HPDE6-E6E7 (cell line): ENCODE data around the gene EXOG.

Experiments
- DNase-seq: peaks from one replicate; pipeline ENCODE4 v3.0.0; 2011; ENCODE audit warnings: missing footprints; ENCODE audit errors: extremely low spot score

Gene EXOG

DNA sequence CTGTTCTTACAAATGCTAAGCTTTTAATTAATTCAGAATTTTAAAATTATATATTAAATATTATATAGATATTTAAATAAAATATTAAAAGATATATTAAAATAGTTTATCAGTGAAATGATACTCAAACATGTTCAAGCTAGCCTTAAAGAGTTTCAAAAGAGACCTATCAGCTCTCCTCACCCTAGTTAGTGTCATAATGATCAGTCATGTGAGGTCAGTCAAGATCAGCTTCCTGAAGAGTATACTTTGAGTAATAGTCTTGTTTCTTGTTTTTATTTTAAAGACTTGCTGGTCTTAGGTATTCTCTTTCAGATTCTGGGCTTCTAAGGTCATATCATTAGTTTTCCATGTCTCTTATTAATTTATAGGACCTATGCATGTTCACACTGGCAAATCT lies 14.5 kb downstream of the EXOG start:
- no peak for DNase-seq

DNA sequence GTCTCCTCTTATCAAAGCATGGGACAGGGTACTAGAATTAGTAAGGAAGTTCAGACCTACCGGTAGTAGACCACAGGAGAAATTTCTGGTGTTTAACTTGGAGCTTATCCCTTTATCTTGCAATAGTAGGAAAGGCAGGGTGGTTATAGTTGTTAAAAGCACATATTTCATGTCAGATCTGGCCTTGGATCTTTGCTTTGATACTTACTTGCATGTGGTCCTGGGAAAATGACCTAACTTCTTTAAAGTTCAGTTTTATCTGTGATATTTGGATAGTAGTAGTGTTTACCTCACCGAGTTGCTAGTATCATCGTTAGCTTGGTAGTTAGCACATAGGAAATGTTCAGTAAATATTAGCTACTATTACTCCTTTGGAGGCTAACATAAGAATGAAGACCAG lies 15.4 kb downstream of the EXOG start:
- no peak for DNase-seq

DNA sequence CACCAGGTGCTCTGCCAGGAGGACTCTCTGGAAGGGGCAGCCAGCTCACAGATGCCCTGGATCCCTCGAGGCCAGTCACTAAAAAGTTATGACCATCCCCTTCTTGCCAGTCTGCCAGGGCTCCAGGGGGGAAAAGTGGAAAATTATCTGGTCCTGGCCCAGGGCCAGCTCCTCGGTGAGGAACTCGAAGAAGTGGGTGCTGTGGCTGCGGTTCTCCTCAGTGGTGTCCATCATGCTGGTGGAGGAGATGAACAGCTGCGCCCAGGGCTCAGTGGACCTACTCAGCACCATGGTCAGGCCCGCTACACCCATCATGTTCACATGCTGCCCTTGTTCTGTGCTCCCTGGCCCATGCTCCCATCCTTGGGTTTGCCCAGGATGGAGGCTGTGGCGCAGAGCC lies 19.2 kb downstream of the EXOG start:
- DNase-seq, result no peak

DNA sequence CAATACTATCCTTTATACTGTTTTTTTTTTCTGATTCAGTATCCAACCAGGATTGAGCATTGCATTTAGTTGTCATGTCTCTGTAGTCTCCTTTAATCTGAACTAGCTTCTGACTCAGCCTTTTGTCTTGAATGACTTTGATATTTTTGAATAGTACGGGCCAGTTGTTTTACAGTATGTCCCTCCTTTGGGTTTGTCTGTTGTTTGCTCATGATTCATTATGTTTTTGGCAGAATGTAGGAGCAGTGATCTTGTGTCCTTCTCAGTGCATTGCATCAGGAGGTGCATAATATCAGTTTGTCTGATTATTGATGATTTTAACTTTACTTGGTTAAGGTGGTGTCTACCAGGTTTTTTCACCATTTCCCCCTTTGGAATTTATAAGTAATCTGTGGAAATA lies 20.5 kb downstream of the EXOG start:
- DNase-seq, result no peak

DNA sequence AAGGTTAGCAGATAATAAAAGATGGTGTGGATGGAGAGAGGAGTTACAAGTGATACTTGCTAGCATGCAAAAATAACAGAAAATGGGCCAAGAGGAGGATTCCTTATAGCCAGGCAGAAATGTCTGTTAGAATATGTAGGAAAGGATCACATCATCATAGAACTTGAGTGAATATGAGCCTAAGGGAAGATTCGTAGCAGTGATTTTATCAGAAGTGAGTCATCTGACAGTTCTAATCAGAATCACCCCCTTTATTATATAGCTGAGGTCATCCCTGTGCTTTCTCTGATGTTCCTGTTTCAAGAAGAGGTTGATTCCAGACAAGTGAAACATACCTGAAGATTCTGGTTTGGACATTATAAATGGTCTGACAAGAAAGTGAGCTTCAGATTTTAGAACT lies 22.9 kb downstream of the EXOG start:
- DNase-seq, result no peak

DNA sequence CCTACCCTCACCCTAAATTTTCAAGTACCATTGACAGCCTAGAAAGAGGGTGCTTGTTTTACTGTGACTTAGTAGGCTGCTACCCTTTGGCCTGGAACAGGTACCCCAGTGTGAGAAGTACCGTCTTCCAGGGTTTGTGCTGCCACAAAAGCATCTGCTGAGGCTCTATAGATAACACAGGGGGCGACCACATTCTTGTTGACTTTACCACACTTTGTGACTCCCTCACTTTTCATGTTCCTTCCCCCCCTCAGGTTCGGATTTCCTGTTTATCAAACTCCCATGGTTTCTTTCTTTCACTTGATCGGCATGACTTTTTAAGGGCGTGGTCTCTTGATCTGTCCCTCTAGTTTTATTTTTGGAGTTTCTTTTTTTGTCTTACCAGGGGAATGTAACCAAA lies 23.5 kb downstream of the EXOG start:
- DNase-seq, result no peak

DNA sequence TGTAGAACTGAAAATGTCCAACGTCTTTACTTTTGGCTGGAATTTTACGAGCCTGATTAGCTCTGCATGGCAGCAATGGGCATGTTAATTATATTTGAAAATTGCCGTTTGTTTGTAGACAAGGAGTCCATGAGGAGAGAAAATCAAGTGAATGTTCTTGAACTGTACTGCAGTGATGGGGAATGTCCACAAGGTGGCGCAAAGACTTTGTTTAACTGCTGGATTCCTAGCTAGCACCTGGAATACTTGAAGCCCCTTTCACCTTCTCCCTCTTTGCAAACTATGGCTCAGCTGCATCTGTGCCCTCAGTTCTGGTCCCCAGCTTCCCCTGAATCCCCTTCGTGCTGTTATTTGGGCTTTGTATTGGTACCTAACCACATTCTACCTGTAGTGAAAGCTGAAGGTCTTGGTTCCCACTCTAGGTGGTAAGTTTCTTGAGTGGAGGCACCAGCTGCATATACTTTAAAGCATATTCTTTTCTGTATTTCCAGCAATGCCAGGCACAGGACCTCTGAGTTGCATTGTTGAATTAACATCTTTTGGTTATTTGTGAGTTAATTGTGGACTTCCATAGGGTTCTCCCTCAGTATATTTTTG lies 25.3 kb downstream of the EXOG start:
- DNase-seq, result peak; percentile 9

DNA sequence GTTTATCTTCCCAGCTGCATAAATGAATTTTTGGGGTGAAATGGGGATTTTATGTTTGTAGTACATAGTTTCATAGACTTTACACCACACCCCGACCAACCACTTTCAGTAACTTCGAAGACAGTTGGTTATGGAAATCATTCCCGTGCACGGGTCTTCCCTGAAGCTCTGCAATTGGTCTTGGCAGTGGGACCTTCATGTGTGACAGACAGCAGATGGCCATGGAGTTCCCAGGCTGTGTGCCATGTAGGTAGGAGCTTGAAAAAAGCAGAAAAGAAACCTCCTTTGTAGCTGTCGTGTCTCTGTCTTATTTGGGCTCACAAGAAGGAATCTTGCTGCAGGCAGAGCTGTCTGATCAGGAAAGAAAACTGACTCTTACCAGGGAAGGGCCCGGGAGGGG lies 25.9 kb downstream of the EXOG start:
- DNase-seq, result no peak

DNA sequence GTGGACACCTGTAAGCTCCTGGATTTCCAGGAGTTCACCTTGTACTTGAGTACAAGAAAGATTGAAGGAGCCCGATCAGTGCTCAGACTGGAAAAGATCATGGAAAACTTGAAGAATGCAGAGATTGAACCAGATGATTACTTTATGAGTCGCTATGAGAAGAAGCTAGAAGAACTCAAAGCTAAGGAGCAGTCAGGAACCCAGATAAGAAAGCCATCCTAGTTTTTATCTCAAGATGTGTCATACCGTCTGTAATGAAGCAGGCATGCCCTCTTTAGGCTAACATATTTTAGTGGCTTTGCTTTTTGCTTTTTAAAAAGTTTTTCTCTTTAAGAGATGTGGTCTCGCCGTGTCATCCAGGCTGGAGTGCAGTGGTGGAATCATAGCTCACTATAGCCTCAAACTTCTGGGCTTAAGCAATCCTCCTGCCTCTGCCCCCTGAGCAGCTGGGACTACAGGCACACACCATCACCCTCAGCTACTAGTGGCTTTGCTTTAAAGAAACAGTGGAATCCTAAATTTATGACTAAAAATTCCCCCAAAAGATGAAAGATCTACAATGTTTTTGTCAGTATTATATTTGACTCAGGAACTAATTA lies 28.1 kb downstream of the EXOG start:
- no peak for DNase-seq

DNA sequence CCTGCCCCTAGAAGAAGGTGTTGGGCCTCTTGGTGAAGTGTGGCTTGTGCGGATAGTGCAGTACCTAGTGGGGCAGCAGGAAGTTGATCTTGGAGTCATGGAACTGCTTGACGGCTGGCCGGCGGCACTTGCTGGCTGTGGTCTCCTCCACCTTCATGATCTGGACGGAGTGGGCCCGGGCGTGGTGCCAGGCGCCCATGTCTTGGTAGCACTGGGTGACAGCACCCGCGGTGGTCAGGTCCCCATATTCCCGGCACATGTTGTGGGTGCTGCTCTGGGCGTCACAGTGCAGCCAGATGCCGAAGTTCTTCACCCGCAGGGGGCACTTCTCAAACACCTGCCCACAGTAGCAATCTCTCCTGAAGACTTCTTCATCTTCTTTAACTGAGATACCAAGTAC lies 30.7 kb downstream of the EXOG start:
- DNase-seq, result no peak

DNA sequence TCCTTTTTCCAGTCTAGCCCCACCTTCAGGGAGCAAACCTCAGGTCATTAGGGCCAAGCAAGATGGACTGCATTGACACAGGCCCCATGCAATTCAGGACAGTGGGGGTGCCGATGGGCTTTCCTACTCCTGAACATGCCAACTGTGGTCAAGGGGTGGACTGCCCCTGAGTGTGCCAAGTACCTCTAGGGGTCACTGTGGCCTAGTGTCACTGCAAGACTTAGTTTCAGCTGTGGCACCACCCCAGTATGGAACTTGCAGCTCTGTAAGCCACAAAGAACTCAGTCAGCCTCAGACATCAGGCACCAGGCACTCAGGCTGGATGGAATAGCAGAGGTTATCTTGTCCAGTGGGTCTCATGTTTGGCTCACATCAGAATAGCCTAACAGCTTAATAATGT lies 32.3 kb downstream of the EXOG start:
- no peak for DNase-seq

DNA sequence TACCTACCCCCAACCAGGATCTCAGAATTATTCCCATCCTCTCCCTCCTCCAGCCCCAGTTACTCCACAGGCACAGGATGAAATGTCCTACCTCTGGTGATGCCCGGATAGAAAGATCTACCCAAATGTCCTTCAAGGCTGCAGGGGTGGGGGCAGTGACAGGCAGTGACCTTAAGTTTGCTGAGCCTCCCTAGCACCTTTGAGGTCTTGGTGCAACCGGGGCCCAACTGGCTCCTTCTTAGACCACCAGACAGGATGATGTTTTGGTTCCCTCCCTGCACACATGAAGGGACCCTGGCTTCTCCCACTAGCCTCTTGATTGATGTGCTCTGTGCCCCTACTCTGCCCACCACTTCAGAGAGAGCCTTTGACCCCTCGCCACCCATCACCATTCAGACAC lies 36.4 kb downstream of the EXOG start:
- DNase-seq, result no peak

DNA sequence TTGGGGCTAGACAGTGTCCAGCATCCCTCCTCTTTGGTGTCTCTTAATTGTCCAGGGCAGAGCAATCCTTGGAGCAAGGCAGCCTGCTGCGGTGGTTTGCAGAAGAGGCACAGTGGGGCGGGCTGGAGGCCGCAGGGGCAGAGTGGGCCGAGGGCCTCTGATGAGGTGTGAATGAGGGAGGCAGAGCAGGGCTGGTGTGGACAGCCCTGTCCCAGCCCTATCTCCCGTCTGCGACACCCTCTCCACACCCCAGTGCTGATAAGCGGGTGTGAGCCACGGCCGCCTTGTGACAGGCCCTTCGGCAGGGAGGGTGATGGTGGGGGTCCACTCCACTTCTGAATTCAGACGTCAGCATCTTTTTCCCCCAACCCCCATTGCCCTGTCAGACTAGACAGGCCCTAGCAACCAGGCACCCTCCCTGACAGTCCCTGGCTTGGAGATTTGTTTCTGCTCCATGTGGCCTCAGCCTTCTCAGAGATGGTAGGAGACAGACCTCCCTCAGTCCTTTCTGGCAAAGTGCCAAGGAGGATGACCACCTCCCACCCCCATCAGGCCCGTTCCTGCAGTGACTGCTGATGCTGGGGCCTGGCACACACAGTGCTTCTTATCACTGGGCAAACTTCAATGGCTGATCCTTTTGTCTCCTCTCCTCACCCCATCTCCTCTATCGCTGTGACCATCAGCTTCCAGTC lies 37.3 kb downstream of the EXOG start:
- no peak for DNase-seq

DNA sequence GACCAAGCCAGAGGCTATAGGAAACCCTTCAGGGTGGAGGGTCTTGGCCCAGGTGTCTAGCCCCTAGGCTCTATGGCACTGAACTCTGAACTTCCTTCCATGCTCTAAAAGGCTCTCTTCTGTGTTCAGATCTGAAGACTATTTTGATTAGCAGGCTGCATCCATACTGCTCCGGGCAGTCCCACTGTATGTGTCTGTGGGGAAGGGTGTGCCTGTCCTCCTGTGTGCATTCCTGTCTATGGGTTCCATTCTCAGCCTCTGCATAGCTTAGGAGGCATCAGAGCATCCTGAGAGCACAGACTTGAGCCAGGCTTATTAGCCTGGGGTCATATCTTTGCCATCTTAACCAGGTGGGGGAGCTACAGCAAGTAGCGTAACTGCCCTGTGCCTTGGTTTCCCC lies 38.0 kb downstream of the EXOG start:
- DNase-seq, result no peak

DNA sequence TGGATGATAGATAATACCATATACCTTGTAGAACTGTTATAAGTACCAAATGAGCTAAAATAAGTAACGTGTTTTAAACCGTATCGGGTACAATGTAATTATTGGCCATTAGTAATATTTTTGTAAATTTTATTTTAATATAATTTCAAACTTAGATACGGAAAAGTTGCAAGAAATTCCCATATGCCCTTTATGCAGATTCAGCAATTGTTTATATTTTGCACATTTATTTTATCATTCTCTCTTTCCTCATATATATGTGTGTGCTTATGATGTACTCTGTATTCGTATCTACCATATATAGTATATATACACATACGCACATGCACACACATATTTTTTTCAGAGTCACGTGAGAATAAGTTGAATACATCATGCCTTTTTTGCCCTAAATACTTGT lies 38.5 kb downstream of the EXOG start:
- no peak for DNase-seq

DNA sequence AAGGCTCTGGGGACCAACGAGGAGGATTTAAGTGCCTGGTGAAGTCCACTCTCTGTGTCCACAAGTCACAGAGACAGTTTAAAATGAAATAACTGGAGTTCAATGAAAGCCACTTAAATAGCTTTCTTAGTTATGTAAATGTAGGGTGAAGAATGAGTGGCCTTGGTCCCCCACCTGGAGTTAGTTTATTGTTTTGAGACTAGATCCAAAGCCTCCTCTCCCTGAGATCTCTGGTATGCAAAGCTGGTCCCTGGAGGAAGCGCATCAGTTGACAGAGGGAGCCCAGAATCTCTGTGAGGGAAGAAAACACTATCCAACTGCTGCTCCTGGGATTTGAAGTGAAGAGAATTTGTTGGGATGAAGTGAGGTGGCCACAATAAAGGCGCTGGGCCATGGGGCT lies 40.5 kb downstream of the EXOG start:
- DNase-seq, result no peak

DNA sequence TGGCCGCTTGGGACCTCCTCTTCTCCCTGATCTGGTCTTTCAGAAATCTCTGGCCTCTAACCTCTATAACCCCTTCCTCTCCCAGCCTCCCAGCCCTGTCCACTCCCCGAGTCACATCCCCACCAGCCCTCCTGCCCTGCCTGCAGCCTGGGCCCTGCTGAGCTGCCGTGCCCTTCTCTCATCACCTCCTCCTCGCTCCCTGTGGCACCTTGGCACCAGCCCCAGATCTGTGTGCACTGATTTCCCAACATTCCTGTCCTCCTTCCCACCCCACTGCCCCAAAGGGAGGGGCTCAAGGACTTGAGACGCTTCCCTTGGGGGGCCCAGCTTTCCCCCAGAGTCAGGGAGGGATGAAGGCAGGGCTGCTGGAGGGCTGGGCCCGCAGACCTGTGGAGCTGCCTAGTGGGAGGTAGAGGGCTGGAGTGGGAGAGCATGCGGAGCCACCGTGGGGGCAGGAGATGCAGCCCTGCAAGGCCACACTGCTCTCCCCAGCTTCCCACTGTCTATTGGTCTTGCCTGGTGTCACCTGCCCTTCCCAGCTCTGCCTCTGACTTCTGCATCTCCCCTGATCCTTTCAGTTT lies 42.7 kb downstream of the EXOG start:
- no peak for DNase-seq

DNA sequence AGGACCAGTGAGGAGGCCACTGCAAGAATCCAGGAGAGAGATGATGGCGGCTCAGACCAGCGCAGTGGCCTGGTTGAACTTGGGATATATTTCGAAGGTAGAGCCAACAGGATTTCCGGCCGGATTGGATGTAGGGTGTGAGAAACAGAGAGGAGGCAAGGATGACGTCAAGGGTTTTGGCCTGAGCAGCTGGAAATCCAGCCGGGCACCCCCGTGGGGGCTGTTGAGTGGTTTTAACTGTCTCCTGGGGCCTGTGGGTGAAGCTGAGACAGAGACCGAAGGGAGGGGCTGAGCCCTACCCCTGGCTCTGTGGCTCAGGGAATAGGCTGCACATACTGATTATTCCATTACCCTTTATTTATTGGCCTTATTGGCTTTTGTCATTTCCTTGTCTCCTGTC lies 45.7 kb downstream of the EXOG start:
- no peak for DNase-seq

DNA sequence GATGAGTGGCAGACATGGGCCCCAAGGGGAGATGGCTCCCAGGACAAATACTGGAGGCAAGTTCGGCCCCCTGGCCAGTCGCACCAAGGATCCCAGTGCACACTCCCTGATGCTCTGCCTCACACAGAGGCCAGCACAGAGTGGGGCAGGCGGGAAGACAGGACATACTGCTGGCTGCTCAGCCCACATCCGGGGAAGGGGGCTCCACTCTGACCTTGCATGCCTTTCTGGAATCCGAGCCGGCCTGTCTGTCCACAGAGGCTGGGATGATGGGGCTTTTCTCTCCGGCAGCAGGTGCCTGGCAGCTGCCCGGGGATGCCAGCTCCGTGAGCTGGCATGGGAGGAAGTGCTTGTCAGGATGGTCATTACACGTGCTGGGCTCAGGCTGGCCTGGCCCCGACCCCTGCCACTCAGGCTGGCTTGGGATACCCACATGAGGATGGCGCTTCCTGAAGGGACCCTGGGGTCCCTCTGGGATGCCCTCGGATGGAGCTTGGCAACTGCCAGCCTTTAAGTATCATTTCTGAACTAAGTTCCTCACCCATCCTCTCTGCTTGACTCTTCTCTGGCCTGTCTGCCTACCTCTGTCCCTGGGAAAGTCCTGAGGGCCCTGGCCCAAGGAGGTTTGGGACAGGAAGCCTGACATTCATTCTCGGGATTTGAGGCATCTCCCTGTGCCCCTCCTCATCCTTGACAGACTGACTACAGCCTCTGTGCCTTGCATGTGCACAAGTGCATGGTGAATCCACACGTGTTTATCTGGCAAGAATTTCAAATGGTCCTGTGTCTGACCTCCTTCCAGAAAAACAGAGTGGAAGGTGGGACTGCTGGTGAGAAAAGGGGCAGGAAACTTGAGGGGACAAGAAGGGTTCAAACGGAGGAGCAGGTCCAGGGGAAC lies 46.5 kb downstream of the EXOG start:
- DNase-seq, result no peak

DNA sequence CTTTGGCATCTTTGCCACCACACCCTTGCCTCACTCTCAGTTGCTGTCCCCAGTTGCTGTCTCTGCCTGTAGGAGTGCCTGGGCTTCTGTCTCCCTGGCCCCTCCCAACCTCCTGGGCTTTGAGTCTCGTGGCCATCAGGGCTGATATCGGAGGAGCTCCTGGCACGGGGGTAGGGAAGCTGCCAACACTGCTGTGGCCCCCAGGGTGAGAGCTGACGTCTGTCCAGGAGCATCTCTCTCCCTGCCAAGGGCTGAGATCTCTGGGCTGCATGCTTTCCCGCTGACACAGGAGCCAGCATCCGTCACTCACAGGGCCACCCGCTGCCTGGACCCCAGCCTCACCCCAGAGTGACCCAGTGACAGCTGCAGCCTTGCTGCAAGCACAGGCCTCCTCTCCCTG lies 47.4 kb downstream of the EXOG start:
- DNase-seq, result no peak

DNA sequence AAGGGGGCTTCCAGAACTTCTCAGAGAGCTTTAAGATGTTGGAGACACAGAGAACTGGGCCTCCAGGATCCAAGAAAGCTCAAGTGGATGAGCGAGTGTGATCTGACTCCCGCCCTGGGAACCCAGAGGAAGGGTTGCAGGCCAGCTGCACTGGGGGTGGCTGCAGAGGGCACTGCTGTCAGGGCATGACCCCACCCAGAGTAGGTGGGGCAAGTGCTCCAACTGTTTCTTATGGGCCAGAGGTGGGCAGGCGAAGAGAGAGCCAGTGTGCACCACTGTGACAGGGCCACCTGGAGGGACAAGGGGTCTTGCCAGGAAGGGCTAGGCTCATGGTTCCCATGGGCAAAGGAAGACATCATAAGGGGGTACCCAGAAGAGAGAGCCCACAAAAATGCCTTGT lies 48.8 kb downstream of the EXOG start:
- DNase-seq, result no peak

DNA sequence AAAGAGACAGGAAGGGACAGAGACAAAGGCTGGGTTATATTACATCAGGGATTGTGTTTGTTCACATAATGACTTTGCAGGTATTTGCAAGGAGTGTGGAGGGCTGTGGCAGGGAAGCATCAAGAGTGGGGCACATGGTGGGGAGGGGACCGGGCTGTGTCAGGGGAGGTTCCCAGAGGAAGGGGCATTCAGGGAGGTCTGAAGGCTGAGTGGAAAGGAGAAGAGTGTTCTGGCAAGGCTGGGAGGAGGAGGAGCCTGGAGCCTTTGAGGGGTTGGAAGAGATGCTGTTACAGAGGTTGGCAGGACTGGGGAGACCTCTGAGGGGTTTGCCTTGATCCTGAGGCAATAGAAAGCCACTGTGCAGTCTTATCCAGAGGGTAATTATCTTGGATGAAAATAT lies 49.4 kb downstream of the EXOG start:
- no peak for DNase-seq
